DOHH2 (cell line): Measurements from ENCODE around the gene INSR.

Experiments used
- H3F3A ChIP-seq: fragments of 200-600 bp; sonication (generic), shearing (Covaris generic); 2 replicates; pipeline ENCODE4 v1.6.0; 2016; ENCODE audit warnings: antibody characterized with exemption, mild to moderate bottlenecking; ENCODE audit not compliant: control insufficient read depth, insufficient read depth
- H3K27ac ChIP-seq: fragments of 200-600 bp; sonication (generic); 2 replicates; pipeline ENCODE4 v1.5.1; 2014; ENCODE audit warnings: low read depth, mild to moderate bottlenecking, low read length, moderate library complexity
- H3K27me3 ChIP-seq: fragments of 200-600 bp; sonication (generic); 2 replicates; pipeline ENCODE4 v1.6.1; 2014; ENCODE audit warnings: mild to moderate bottlenecking, low read length, mixed read lengths; ENCODE audit not compliant: control insufficient read depth
- H3K36me3 ChIP-seq: fragments of 200-600 bp; sonication (generic); 2 replicates; pipeline ENCODE4 v1.6.1; 2014; ENCODE audit warnings: mild to moderate bottlenecking, low read length, moderate library complexity, mixed read lengths; ENCODE audit not compliant: control insufficient read depth
- H3K4me1 ChIP-seq: fragments of 200-600 bp; sonication (generic); 2 replicates; pipeline ENCODE4 v1.6.1; 2014; ENCODE audit warnings: mild to moderate bottlenecking, low read length, mixed read lengths; ENCODE audit not compliant: control insufficient read depth
- H3K4me2 ChIP-seq: fragments of 200-600 bp; sonication (generic); 2 replicates; pipeline ENCODE4 v1.6.0; 2014; ENCODE audit warnings: mild to moderate bottlenecking, low read length, moderate library complexity
- H3K4me3 ChIP-seq: fragments of 200-600 bp; sonication (generic); 2 replicates; pipeline ENCODE4 v1.5.1; 2014; ENCODE audit warnings: mild to moderate bottlenecking, low read length, mixed read lengths
- H3K79me2 ChIP-seq: fragments of 200-600 bp; sonication (generic); 2 replicates; pipeline ENCODE4 v1.6.1; 2014; ENCODE audit warnings: mild to moderate bottlenecking, low read length, mixed read lengths; ENCODE audit not compliant: control insufficient read depth
- H3K9me2 ChIP-seq: fragments of 200-600 bp; sonication (generic); replicated peaks from 2 replicates; pipeline ENCODE4 v1.6.1; 2014; ENCODE audit warnings: mild to moderate bottlenecking, low read length, mixed read lengths; ENCODE audit not compliant: control insufficient read depth
- H3K9me3 ChIP-seq: fragments of 200-600 bp; sonication (generic); 2 replicates; pipeline ENCODE4 v1.6.1; 2014; ENCODE audit warnings: antibody characterized with exemption, low read length, mixed read lengths; ENCODE audit not compliant: control insufficient read depth, insufficient read depth
- H4K20me1 ChIP-seq: fragments of 200-600 bp; sonication (generic); 2 replicates; pipeline ENCODE4 v1.6.0; 2014; ENCODE audit warnings: low read depth, mild to moderate bottlenecking, antibody characterized with exemption, low read length, moderate library complexity; ENCODE audit not compliant: control insufficient read depth, insufficient read depth
- CTCF ChIP-seq: fragments of 200-600 bp; sonication (generic); IDR thresholded peaks from one replicate; pipeline ENCODE4 v1.5.1; 2014; ENCODE audit warnings: antibody characterized with exemption, mild to moderate bottlenecking, low read depth, low read length; ENCODE audit not compliant: poor library complexity, severe bottlenecking
- EZH2phosphoT487 ChIP-seq: fragments of 200-600 bp; sonication (generic); IDR thresholded peaks from 2 replicates; pipeline ENCODE4 v1.6.1; 2017; ENCODE audit warnings: borderline replicate concordance, mild to moderate bottlenecking, antibody characterized with exemption, low read length, moderate library complexity, mixed read lengths

Gene INSR

GRCh38 chr19:7161292-7161691 is 132.9 kb downstream of the INSR start:
- Histone ChIP-seq H4K20me1 (no peaks in the 10 kb centered on the region), H3K4me1 (no peaks in the 10 kb centered on the region), H3K79me2 (no peaks in the 10 kb centered on the region), H3K36me3 (no peaks in the 10 kb centered on the region), H3K9me3 (no peaks in the 10 kb centered on the region), H3K27ac (no peak overlapping the region), H3K4me3 (no peak overlapping the region), H3K4me2 (no peak overlapping the region), H3F3A (no peaks in the 10 kb centered on the region), H3K9me2 (no peaks in the 10 kb centered on the region), H3K27me3 (no peaks in the 10 kb centered on the region)
- TF ChIP-seq CTCF (no peak), EZH2phosphoT487 (no peak)

- TF ChIP-seq CTCF (no peak), EZH2phosphoT487 (no peak)
- H4K20me1 ChIP-seq, result no peaks in the 10 kb centered on the region
Measured at GRCh38 chr19:7159105-7159933, 134.9 kb downstream of the INSR start.

GRCh38 chr19:7153022-7153421 is 141.2 kb downstream of the INSR start:
- H3K27ac ChIP-seq, result no peak overlapping the region
- no peaks in the 10 kb centered on the region for H3F3A ChIP-seq
- no peaks in the 10 kb centered on the region for H3K27me3 ChIP-seq
- no peaks in the 10 kb centered on the region for H3K9me3 ChIP-seq
- TF ChIP-seq EZH2phosphoT487 (no peak), CTCF (no peak)
- no peak overlapping the region for H3K4me2 ChIP-seq
- no peaks in the 10 kb centered on the region for H4K20me1 ChIP-seq
- H3K4me3 ChIP-seq, result no peak overlapping the region
- H3K9me2 ChIP-seq, result no peaks in the 10 kb centered on the region
- no peaks in the 10 kb centered on the region for H3K79me2 ChIP-seq
- no peaks in the 10 kb centered on the region for H3K36me3 ChIP-seq
- H3K4me1 ChIP-seq, result no peaks in the 10 kb centered on the region

More at GRCh38 chr19:7159105-7159933, 134.9 kb downstream of the INSR start:
- H3K4me3 ChIP-seq, result no peak overlapping the region
- H3K27ac ChIP-seq, result no peak overlapping the region
- no peaks in the 10 kb centered on the region for H3K4me1 ChIP-seq
- no peaks in the 10 kb centered on the region for H3K79me2 ChIP-seq
- H3F3A ChIP-seq, result no peaks in the 10 kb centered on the region
- H3K27me3 ChIP-seq, result no peaks in the 10 kb centered on the region
- H3K36me3 ChIP-seq, result no peaks in the 10 kb centered on the region
- no peaks in the 10 kb centered on the region for H3K9me2 ChIP-seq
- H3K9me3 ChIP-seq, result no peaks in the 10 kb centered on the region
- no peak overlapping the region for H3K4me2 ChIP-seq
